H1 (cell line): Measurements from ENCODE around the gene SLC35F5. TPM values are rescaled to one million over a fixed set of nuclear protein-coding genes. Genes with fewer than 3 reads are reported as not detected.

Source experiments
- BRCA1 ChIP-seq: IDR thresholded peaks from 2 replicates; pipeline ENCODE4 v1.6.1; 2012; ENCODE audit warnings: low read depth, low read length, improper control_type of control experiment
- PHF8 ChIP-seq: fragments of 200-600 bp; sonication (generic); conservative IDR thresholded peaks from 2 replicates; pipeline ENCODE4 v1.7.1; 2012; ENCODE audit warnings: low read depth, mild to moderate bottlenecking, inconsistent platforms, low read length, moderate library complexity
- SIRT6 ChIP-seq: IDR thresholded peaks from one replicate; pipeline ENCODE4 v1.7.1; 2012; ENCODE audit warnings: low read length, inconsistent platforms
- polyA plus RNA-seq, 7 experiments: library from polyadenylated mRNA; depleted of rRNA in 3 of 7; stranded (reverse) in 5 of 7; unstranded in 2 of 7; fragments of >200 nt in 5 of 7; fragments of 200-250 nt in 2 of 7; gene quantifications; 1 replicate in 5 of 7; 2 replicates in 1 of 7; 4 replicates in 1 of 7; pipeline versions ENCODE4 v1.2.1 to v1.2.3, GENCODE V29; 2011 to 2013; ENCODE audit warnings: missing spikeins in 2 of 7, mixed read lengths in 2 of 7
- total RNA-seq: library from RNA; stranded (reverse); fragmentation: NEBNext Ultra II Directional; extraction: Animal tissue kit (Norgen Biotek cat#: 25700); gene quantifications from 2 replicates; pipeline ENCODE4 v1.2.1, GENCODE V29; 2021
- TF ChIP-seq, protein P1 (sequence below), 3 experiments: IDR thresholded peaks; 1 replicate in 2 of 3; 2 replicates in 1 of 3; pipeline versions ENCODE4 v1.5.1 to v1.6.1; 2011; ENCODE audit warnings: low read length in 3 of 3, mild to moderate bottlenecking in 3 of 3, inconsistent platforms in 2 of 3, low read depth in 1 of 3, moderate library complexity in 1 of 3; ENCODE audit not compliant: insufficient read depth in 1 of 3; ENCODE audit errors: control extremely low read depth in 1 of 3

The SLC35F5 gene
- total and polyA plus RNA-seq, 2 of the 8 experiments (the other 6 are each of a cell fraction or from before 2014, with no cell fraction given) = 11.8 to 22.2 TPM

DNA sequence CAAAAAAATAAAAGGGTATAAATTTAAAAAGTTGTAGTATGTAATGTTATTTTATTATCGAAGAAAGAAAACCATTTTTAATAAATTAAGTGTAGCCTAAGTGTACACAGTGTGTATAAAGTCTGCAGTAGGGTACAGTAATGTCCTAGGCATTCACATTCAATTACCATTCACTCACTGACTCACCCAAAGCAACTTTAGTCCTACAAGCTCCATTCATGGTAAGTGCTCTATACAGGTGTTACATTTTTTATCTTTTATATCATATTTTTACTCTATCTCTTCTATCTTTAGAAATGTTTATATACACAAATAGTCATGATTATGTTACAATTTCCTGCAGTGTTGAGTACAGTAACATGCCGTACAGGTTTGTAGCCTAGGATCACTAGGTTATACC is 69.9 kb downstream of the SLC35F5 start (continued):
- TF ChIP-seq, protein P1, sequence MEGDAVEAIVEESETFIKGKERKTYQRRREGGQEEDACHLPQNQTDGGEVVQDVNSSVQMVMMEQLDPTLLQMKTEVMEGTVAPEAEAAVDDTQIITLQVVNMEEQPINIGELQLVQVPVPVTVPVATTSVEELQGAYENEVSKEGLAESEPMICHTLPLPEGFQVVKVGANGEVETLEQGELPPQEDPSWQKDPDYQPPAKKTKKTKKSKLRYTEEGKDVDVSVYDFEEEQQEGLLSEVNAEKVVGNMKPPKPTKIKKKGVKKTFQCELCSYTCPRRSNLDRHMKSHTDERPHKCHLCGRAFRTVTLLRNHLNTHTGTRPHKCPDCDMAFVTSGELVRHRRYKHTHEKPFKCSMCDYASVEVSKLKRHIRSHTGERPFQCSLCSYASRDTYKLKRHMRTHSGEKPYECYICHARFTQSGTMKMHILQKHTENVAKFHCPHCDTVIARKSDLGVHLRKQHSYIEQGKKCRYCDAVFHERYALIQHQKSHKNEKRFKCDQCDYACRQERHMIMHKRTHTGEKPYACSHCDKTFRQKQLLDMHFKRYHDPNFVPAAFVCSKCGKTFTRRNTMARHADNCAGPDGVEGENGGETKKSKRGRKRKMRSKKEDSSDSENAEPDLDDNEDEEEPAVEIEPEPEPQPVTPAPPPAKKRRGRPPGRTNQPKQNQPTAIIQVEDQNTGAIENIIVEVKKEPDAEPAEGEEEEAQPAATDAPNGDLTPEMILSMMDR (IDR thresholded peaks at IDR 0.05; ENCODE audit: control extremely low read depth in 1 of 3, insufficient read depth in 1 of 3, low read depth in 1 of 3, low read length in 3 of 3) = no peak
- TF ChIP-seq SIRT6 = no peak
- TF ChIP-seq PHF8 = no peak
- TF ChIP-seq BRCA1 = no peak
